K562 (cell line): Measurements from ENCODE around the gene CTNNA3. TPM values are rescaled to one million over a fixed set of nuclear protein-coding genes. Genes with fewer than 3 reads are reported as not detected.

ENCODE experiments used
- ATAC-seq: fragments of 200-7000 bp; cut with Tn5 transposase; 3 replicates; pipeline ENCODE4 v1.9.1; 2020; ENCODE audit warnings: moderate library complexity
- BruUV-seq: library from RNA; stranded (reverse); fragments of 400-500 nt; replicated peaks from 2 replicates; lab custom pipeline; 2021; lab: Mats Ljungman, UMichigan
- CTCF ChIA-PET: fragments of 300-600 bp; formaldehyde crosslinking; extraction: SDS; loops from one replicate; lab custom pipeline; 2021; ENCODE audit warnings: low intra/inter-chr PET ratio; lab: Yijun Ruan, JAX
- POLR2A ChIA-PET: fragments of 300-600, 350-650 bp; sonication (Branson Sonifier 250); formaldehyde crosslinking; extraction: SDS; loops from one replicate; lab custom pipeline; 2021; ENCODE audit warnings: antibody characterized with exemption, inconsistent platforms; lab: Yijun Ruan, JAX
- DNase-seq, 4 experiments: peaks; one replicate each; pipeline versions ENCODE4 v3.0.0 to v3.0.0-alpha.2; 2011 to 2018; ENCODE audit warnings: low spot score in 3 of 4, mixed read lengths in 3 of 4; ENCODE audit errors: extremely low read depth in 1 of 4
- FAIRE-seq: peaks from 2 replicates; lab custom pipeline; 2011; peaks lifted over from hg19 to GRCh38; lab: Jason Lieb, UNC
- H2AFZ ChIP-seq: 2 replicates; pipeline ENCODE4 v1.6.0; 2011; ENCODE audit warnings: low read depth, low read length, control low read depth, inconsistent platforms
- H3K27ac ChIP-seq: fragments of 200-600 bp; 3 replicates; pipeline ENCODE4 v1.8.0; 2011; ENCODE audit warnings: low read depth, mild to moderate bottlenecking, control low read depth, inconsistent platforms, low read length, moderate library complexity, mixed read lengths; ENCODE audit errors: extremely low read depth
- H3K27me3 ChIP-seq, 2 experiments: fragments of 300-600 bp in 1 of 2; 2 replicates in 1 of 2; 3 replicates in 1 of 2; pipeline versions ENCODE4 v1.6.0 to v1.8.0; 2011; ENCODE audit warnings: inconsistent platforms in 2 of 2, low read length in 2 of 2, mild to moderate bottlenecking in 1 of 2, mixed read lengths in 1 of 2, moderate library complexity in 1 of 2; ENCODE audit not compliant: control insufficient read depth in 2 of 2, insufficient read depth in 2 of 2
- H3K36me3 ChIP-seq: fragments of 300-600 bp; 3 replicates; pipeline ENCODE4 v1.8.0; 2011; ENCODE audit warnings: mild to moderate bottlenecking, low read length, inconsistent platforms; ENCODE audit not compliant: control insufficient read depth, insufficient read depth
- H3K4me1 ChIP-seq, 2 experiments: fragments of 200-600 bp in 1 of 2; replicated peaks in 1 of 2; 2 replicates in 1 of 2; 3 replicates in 1 of 2; pipeline versions ENCODE4 v1.5.1 to v1.8.0; 2011; ENCODE audit warnings: inconsistent platforms in 2 of 2, low read length in 2 of 2, mild to moderate bottlenecking in 1 of 2, mixed read lengths in 1 of 2, moderate library complexity in 1 of 2; ENCODE audit not compliant: control insufficient read depth in 2 of 2, insufficient read depth in 2 of 2
- H3K4me2 ChIP-seq: 2 replicates; pipeline ENCODE4 v1.6.1; 2011; ENCODE audit warnings: low read length, control low read depth, inconsistent platforms, mixed read lengths; ENCODE audit not compliant: insufficient read depth
- H3K4me3 ChIP-seq: fragments of 200-600 bp; sonication (generic), shearing (Covaris generic); 2 replicates; pipeline ENCODE4 v1.5.1; 2016; ENCODE audit warnings: control low read depth, inconsistent platforms
- H3K79me2 ChIP-seq: fragments of 200-600 bp; 3 replicates; pipeline ENCODE4 v1.8.0; 2011; ENCODE audit warnings: low read length, inconsistent platforms; ENCODE audit not compliant: control insufficient read depth, insufficient read depth
- H3K9ac ChIP-seq, 2 experiments: 2 replicates each; pipeline versions ENCODE4 v1.6.0 to v1.6.1; 2011; ENCODE audit warnings: low read depth in 2 of 2, low read length in 2 of 2, control low read depth in 1 of 2, inconsistent platforms in 1 of 2, mild to moderate bottlenecking in 1 of 2, mixed read lengths in 1 of 2; ENCODE audit not compliant: insufficient read depth in 1 of 2
- H3K9me1 ChIP-seq: one replicate; pipeline ENCODE4 v1.6.0; 2011; ENCODE audit warnings: inconsistent platforms, mild to moderate bottlenecking, low read length, moderate library complexity; ENCODE audit not compliant: control insufficient read depth, insufficient read depth
- H3K9me3 ChIP-seq: replicated peaks from 2 replicates; pipeline ENCODE4 v1.5.1; 2011; ENCODE audit warnings: low read depth, low read length, inconsistent platforms; ENCODE audit not compliant: control insufficient read depth, insufficient read depth
- H4K20me1 ChIP-seq: replicated peaks from 2 replicates; pipeline ENCODE4 v1.6.1; 2011; ENCODE audit warnings: low read length, inconsistent platforms, mixed read lengths; ENCODE audit not compliant: control insufficient read depth, insufficient read depth
- ATF7 ChIP-seq: fragments of 450-650 bp; IDR thresholded peaks from 2 replicates; pipeline ENCODE4 v1.7.1; 2014; ENCODE audit warnings: mild to moderate bottlenecking, moderate library complexity
- COPS2 ChIP-seq: fragments of 450-650 bp; conservative IDR thresholded peaks from 2 replicates; pipeline ENCODE4 v1.6.1; 2016; ENCODE audit warnings: mild to moderate bottlenecking, moderate library complexity
- CSDE1 ChIP-seq, 2 experiments: fragments of 450-650 bp; IDR thresholded peaks; 2 replicates each; pipeline ENCODE4 v1.6.1; 2016; ENCODE audit warnings: mild to moderate bottlenecking in 1 of 2
- MNT ChIP-seq, 2 experiments: fragments of 450-650 bp; conservative IDR thresholded peaks; 2 replicates each; pipeline ENCODE4 v1.6.1; 2017; ENCODE audit warnings: mild to moderate bottlenecking in 2 of 2, moderate library complexity in 2 of 2
- MXI1 ChIP-seq: IDR thresholded peaks from 2 replicates; pipeline ENCODE4 v1.6.1; 2011; ENCODE audit warnings: low read depth, mild to moderate bottlenecking, improper control_type of control experiment, low read length
- NCOA6 ChIP-seq: fragments of 450-650 bp; IDR thresholded peaks from 2 replicates; pipeline ENCODE4 v1.6.1; 2017; ENCODE audit warnings: mild to moderate bottlenecking
- POLR2A ChIP-seq: fragments of 450-650 bp; conservative IDR thresholded peaks from 2 replicates; pipeline ENCODE4 v1.6.1; 2016
- POLR3G ChIP-seq: IDR thresholded peaks from 2 replicates; pipeline ENCODE4 v1.6.1; 2011; ENCODE audit not compliant: insufficient read length, insufficient replicate concordance; ENCODE audit errors: extremely low read depth
- RBM22 ChIP-seq: fragments of 200-400 bp; formaldehyde crosslinking; IDR thresholded peaks from 2 replicates; pipeline ENCODE4 v1.6.1; 2018; ENCODE audit warnings: low read length, low read depth; ENCODE audit not compliant: poor library complexity, severe bottlenecking
- RNF2 ChIP-seq: sonication (generic); IDR thresholded peaks from 2 replicates; pipeline ENCODE4 v1.6.1; 2016
- SIN3A ChIP-seq, 2 experiments: fragments of 150-350 bp in 1 of 2; IDR thresholded peaks; 2 replicates each; pipeline ENCODE4 v1.6.1; 2011 to 2016; ENCODE audit warnings: borderline replicate concordance in 2 of 2, low read depth in 2 of 2, low read length in 2 of 2, mild to moderate bottlenecking in 2 of 2, moderate library complexity in 2 of 2; ENCODE audit not compliant: control insufficient read depth in 1 of 2
- SMAD1 ChIP-seq: fragments of 150-350 bp; IDR thresholded peaks from 2 replicates; pipeline ENCODE4 v1.6.1; 2014; ENCODE audit warnings: low read length, low read depth; ENCODE audit not compliant: partially characterized antibody
- SMC3 ChIP-seq: conservative IDR thresholded peaks from 2 replicates; pipeline ENCODE4 v1.6.1; 2011; ENCODE audit warnings: low read depth, low read length, improper control_type of control experiment; ENCODE audit not compliant: insufficient read depth
- U2AF1 ChIP-seq: fragments of 200-400 bp; formaldehyde crosslinking; optimal IDR thresholded peaks from 2 replicates; pipeline ENCODE3; 2017; ENCODE audit warnings: mild to moderate bottlenecking, low read depth, low read length, moderate library complexity
- ZBTB7A ChIP-seq: IDR thresholded peaks from 2 replicates; pipeline ENCODE4 v1.6.1; 2011; ENCODE audit warnings: low read depth, mild to moderate bottlenecking, low read length, moderate library complexity, borderline replicate concordance; ENCODE audit not compliant: control insufficient read depth
- ZNF431 ChIP-seq: sonication (generic); formaldehyde crosslinking; IDR thresholded peaks from 2 replicates; pipeline ENCODE4 v1.8.0; 2022; ENCODE audit warnings: mild to moderate bottlenecking, missing genetic modification reagents
- ZNF717 ChIP-seq: fragments of 250-450 bp; sonication (Bioruptor Pico); IDR thresholded peaks from 2 replicates; pipeline ENCODE4 v1.5.0; 2021
- WGBS: fragments of 100-300 bp; shearing (Covaris generic); methylation state at CpG from one replicate; pipeline ENCODE4 v1.1.6; 2016; ENCODE audit warnings: low coverage, mixed read lengths; ENCODE audit not compliant: insufficient coverage; ENCODE audit errors: missing lambda C conversion rate; 5-methylcytosine and 5-hydroxymethylcytosine counted together
- in situ Hi-C: fragments of 300-500 bp; cut with MboI; formaldehyde crosslinking; loops from 4 replicates; pipeline ENCODE4 v1.15.0; 2018; ENCODE audit warnings: inconsistent platforms, mixed read lengths
- intact Hi-C: fragments of 100-400 bp; cut with micrococcal nuclease; formaldehyde crosslinking; loops from 2 replicates; pipeline ENCODE4 v1.14.2; 2022
- polyA plus RNA-seq, 8 experiments: library from polyadenylated mRNA; depleted of rRNA in 4 of 8; stranded (reverse) in 5 of 8; unstranded in 3 of 8; fragments of >200 nt; fragmentation: Nextera tagmentation in 2 of 8; fragmentation: Illumina TruSeq in 1 of 8; extraction: Ambion mirVana in 2 of 8; extraction: Trizol in 1 of 8; gene quantifications; 2 replicates each; pipeline versions ENCODE4 v1.2.1 to v1.2.3, GENCODE V29; 2011 to 2014; ENCODE audit warnings: inconsistent platforms in 1 of 8, missing spikeins in 1 of 8
- total RNA-seq, 7 experiments: library from RNA; depleted of rRNA in 6 of 7; stranded (reverse); fragments of >200 nt in 6 of 7; fragmentation: Illumina TruSeq in 2 of 7; extraction: Trizol in 2 of 7; gene quantifications; 2 replicates each; pipeline versions ENCODE4 v1.2.1 to v1.2.3, GENCODE V29; 2011 to 2021; ENCODE audit warnings: low replicate concordance in 1 of 7

Gene CTNNA3
- total and polyA plus RNA-seq, 9 of the 15 experiments (the other 6 are each of a cell fraction or from before 2014, with no cell fraction given): 0.04 TPM; not detected in 8

- no peak for FAIRE-seq
- no peak for DNase-seq
- in situ Hi-C loops: no loop called here
- H3K4me3 ChIP-seq: no peak overlapping the region
- intact Hi-C loops: no loop called here
- no peaks in the 10 kb centered on the region for H3K27me3 ChIP-seq
- no peaks in the 10 kb centered on the region for H3K36me3 ChIP-seq
- H3K9ac ChIP-seq: no peak overlapping the region
- no peaks in the 10 kb centered on the region for H3K4me1 ChIP-seq
- no peaks in the 10 kb centered on the region for H3K9me3 ChIP-seq
- no peaks in the 10 kb centered on the region for H3K9me1 ChIP-seq
- H4K20me1 ChIP-seq: no peaks in the 10 kb centered on the region
- ChIA-PET CTCF (no interaction called here), POLR2A (interaction anchor here (1.1 kb wide), 1 partner anchor 11 kb away, joined by 3 read pairs; no protein-coding TSS in a partner anchor)
- 0% methylated on average over 6 of the region's 6 CpGs for WGBS
- no peaks in the 10 kb centered on the region for H3K79me2 ChIP-seq
- H3K27ac ChIP-seq: no peak overlapping the region
- BruUV-seq: no TSS peak
- no peak for ATAC-seq
- TF ChIP-seq ZNF431: no peak
- TF ChIP-seq SIN3A (IDR thresholded peaks at IDR 0.05; ENCODE audit: borderline replicate concordance in 2 of 2, control insufficient read depth in 1 of 2, low read depth in 2 of 2, low read length in 2 of 2): no peak
- no peak for TF ChIP-seq POLR2A
- no peak for TF ChIP-seq U2AF1
- no peak for TF ChIP-seq COPS2
- no peak overlapping the region for H3K4me2 ChIP-seq
- no peak overlapping the region for H2AFZ ChIP-seq
Observed at GRCh38 chr10:67609996-67610793, 85.8 kb downstream of the CTNNA3 start.

GRCh38 chr10:67608001-67608400 is 88.0 kb downstream of the CTNNA3 start:
- Histone ChIP-seq H3K4me2 (no peak overlapping the region), H4K20me1 (no peaks in the 10 kb centered on the region), H3K36me3 (no peaks in the 10 kb centered on the region), H3K27ac (no peak overlapping the region), H3K4me1 (no peaks in the 10 kb centered on the region), H3K9me3 (no peaks in the 10 kb centered on the region; the same call in 1 of the 2 replicates), H3K9me1 (no peaks in the 10 kb centered on the region), H3K4me3 (no peak overlapping the region), H3K9ac (no peak overlapping the region), H3K79me2 (no peaks in the 10 kb centered on the region), H3K27me3 (no peaks in the 10 kb centered on the region), H2AFZ (no peak overlapping the region)
- ChIA-PET POLR2A (no interaction called here), CTCF (no interaction called here)
- intact Hi-C loops: no loop called here
- BruUV-seq: no TSS peak
- in situ Hi-C loops: no loop called here
- FAIRE-seq (no peak), ATAC-seq (no peak), DNase-seq (no peak)
- 0% methylated on average over 2 of the region's 2 CpGs for WGBS
- TF ChIP-seq RBM22: no peak
- TF ChIP-seq ATF7: no peak
- no peak for TF ChIP-seq RNF2
- no peak for TF ChIP-seq ZBTB7A
- TF ChIP-seq NCOA6: no peak
- TF ChIP-seq POLR3G: no peak
- TF ChIP-seq CSDE1 (IDR thresholded peaks at IDR 0.05): no peak
- no peak for TF ChIP-seq ZNF717 (CRISPR knock-in tag)
- no peak for TF ChIP-seq MXI1
- no peak for TF ChIP-seq SMC3
- TF ChIP-seq MNT (conservative IDR thresholded peaks at IDR 0.05): no peak
- TF ChIP-seq SMAD1: no peak
